GM15510 (cell line): ENCODE data around the gene KIF9.

Experiments
- POLR2A ChIP-seq: IDR thresholded peaks from 3 replicates; pipeline ENCODE4 v1.6.1; 2011; ENCODE audit warnings: borderline replicate concordance; ENCODE audit not compliant: insufficient read length; ENCODE audit errors: extremely low read depth

The KIF9 gene

DNA sequence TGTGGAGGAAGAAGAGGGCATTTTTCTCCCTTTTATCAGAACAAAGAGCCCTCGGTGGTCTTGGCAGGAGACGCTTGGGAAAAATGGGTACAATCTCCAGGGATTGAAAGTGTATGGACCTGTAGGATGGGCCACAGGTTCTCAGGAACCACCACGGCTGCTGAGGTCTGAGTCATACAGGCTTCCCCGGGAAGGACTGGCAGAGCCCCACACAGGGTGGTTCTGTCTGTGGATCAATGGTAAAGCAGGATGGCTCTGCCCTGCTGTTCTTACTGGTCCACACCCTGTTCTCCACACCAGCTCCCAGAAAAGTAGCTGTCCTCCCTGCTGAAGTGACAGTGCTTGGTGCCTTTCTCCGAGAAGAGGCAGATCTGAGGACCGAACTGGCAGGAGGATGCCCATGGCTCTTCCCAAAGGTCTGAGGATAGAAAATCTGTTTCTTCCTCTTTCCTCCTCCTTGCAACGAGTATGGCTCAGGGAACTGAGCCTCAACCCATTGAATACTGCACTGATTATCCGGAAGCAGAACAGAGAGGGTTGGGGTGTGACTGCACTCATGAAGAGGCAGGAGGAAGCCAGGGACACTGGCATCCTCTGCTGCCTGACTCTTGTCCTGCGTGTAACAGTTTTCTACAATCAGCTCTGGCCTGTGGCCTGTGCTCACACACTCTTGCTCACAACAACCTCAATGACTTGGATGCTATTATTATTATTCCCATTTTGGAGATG is 39.0 kb downstream of the KIF9 start:
- no peak for TF ChIP-seq POLR2A

DNA sequence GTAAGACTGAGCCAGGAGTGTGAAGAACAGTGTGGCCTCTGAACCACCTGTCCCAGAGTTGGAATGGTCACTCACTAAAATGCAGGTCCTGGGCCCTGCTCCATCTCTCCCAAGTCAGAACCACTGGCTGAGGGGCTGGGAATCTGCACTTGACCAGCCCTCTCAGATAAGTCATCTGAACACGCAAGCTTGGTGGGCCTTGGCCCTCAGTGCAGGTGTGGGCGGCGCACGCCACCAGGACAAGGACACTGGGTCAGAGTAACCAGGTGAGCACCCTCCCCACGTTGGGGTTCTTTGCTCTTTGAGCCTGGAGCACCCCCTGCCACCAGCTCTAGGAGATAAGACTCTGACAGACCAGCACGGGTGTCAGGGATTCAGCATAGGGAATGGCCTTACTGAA is 42.7 kb downstream of the KIF9 start:
- TF ChIP-seq POLR2A: no peak

DNA sequence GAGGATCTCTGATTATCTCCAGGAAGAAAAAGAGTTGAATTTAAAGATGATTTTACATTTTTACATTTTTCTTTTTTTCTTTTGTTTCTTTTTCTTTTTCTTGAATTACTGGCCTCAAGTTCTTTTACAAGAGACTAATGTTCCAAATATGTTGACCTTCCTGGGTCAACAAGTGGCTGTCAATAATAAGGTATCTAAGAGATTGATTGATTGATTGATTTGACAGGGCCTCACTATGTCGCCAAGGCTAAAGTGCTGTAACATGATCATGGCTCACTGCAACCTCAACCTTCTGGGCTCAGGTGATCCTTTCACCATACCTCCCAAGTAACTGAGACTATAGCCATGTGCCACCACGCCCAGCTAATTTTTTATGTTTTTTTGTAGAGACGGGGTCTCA is 44.6 kb downstream of the KIF9 start:
- no peak for TF ChIP-seq POLR2A

DNA sequence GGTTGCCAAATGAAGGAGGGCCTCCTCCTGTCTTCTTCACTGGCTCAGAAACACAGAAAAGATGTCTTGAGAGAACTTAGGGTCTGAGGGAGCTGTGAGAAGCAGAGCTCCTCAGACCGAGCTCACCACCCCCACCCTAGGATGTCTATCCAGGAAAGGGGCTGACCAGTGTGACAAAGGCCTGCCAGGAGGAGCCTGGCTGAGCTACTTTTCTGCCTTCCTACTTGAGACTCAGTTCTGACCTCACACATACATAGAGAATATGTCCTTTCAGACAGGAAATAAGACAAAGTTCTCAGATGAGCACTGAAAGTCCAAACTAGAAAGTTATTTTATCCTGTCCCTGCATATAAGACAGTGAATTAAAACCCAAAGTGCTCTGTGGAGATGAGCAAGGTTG is 54.5 kb downstream of the KIF9 start:
- no peak for TF ChIP-seq POLR2A

DNA sequence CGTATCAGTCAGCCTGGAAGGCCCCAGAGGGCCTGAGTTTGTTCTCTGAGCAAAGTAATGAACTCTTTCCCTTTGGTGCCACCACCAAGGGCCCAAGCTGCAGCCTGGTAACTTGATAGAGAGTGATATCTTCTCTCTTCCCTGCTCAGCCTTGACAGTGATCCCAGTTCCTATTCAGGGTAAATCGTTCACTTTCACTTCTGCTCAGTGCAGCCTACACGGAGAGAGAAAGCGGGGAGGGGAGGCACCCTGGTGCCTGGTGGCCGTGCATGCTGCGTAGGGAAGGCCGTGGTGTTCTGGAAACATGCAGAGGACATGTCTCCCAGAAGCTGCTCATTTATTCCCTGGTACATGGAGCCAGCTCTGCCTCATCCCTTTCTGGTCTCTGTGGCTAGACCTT is 54.9 kb downstream of the KIF9 start:
- TF ChIP-seq POLR2A: no peak

DNA sequence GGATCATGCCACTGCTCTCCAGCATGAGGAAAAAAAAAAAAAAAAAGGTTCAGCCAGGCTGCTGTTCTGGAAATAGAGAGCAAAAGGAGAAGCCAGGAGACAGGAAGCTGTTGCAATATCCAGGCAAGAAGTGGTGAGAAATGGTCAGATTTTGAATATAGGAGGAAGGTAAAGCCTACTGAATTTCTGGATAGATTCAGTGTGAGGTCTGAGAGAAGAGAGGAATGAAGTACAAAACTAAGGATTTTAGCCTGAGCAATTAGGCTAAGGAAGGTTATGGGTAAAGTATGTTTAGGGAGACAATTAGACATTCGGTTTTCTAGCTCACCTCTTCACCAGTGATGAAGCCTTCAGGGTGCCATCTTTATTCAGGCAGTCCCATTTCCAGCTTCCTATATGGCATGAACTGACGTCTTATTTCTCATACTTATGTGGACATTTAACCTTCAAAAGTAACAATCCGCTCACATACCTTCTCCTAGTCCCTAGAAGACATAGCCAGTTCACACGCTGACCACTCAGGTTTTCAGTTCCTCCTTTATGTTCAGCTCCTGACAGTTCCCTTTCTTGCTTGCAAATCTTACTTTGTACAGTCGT is 57.2 kb downstream of the KIF9 start:
- no peak for TF ChIP-seq POLR2A

DNA sequence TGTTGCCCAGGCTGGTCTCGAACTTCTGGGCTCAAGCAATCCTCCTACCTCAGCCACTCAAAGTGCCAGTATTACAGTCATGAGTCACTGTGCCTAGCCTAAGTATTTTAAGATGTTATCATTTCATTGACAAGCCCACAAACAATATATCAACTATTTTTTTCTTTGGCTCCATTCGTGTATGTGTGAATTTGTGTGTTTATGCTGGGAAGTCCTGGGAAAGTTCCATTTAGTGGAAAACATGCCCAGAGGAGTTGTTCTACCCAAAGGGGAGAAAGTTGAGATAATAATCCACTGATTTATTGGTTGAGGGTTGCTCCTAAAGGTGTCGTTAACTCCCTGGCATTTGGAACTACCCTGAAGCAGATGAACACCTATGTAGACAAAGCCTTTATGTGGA is 58.8 kb downstream of the KIF9 start:
- TF ChIP-seq POLR2A: no peak

DNA sequence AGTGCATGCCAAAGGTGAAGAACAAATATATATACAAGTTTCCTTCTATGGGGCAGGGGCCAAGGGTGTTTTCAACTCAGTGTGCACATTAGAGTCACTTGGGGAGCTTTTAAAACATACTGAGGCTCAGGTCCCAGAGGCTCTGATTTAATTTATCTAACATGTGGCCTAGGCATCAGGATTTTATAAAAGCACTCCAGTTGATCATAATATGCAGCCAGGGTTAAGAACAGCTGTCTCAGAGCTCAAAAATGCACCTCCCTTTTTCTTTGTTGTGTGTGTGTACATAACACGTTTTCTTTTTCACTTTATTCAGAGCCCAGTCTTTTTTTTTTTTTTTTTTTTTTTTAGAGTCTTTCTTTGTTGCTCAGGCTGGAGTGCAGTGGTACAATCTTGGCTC is 60.8 kb downstream of the KIF9 start:
- TF ChIP-seq POLR2A: no peak

DNA sequence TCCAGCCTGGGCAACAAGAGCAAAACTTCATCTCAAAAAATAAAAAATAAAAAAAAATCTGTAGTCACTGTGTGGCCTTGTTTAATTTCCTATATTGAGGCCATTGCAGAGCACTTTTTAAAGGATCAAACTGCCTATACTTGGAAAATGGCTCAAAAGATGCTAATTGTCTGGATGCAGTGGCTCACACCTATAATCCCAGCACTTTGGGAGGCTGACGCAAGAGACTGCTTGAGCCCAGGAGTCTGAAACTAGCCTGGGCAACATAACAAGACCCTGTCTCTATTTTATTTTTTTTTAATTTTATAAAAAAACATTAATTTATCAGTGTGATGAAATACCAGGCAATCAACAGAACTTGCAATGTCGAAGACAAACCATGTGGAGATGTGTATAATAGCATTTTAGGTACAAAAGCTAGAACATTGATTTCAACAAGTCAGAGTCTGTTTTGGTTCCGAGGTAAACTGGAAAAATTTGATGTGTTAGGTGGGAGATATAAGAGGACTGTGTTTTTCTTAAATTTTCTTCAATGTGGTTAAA is 71.7 kb downstream of the KIF9 start:
- TF ChIP-seq POLR2A: no peak

DNA sequence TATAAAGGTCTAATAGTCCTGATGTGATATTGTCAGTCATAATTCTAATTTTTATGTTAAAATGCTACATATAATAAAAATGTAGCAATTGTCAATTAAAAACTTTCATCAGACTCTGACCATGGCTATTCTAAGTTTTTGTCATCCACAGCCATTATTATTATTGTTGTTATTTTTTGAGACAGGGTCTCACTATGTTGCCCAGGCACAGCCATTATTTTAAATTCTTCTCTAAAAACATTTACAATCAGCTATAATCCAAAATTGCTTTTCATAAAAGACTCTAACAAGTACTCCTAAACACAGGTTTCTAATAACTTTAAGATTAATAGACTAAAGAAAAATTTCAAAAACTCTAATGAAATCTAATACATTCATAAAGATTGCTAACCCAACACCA is 77.7 kb downstream of the KIF9 start:
- no peak for TF ChIP-seq POLR2A

DNA sequence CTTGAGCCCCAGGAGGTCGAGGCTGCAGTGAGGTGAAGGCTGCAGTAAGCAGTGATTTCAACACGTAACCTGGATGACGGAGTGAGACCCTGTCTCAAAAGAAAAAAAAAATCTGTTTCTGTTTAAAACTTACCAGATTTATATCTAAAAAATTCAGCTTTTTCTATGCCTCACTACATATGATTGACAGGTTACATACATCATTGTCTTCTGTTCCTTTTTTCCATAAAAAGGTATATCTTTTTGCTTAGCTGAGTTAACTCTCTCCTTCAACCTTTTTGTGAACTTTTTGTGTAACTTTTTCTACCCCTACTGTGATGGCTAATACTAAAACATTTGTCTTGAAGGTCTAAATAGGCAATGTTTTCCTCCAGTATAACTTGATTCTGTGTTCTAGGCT is 80.1 kb downstream of the KIF9 start:
- TF ChIP-seq POLR2A: no peak

DNA sequence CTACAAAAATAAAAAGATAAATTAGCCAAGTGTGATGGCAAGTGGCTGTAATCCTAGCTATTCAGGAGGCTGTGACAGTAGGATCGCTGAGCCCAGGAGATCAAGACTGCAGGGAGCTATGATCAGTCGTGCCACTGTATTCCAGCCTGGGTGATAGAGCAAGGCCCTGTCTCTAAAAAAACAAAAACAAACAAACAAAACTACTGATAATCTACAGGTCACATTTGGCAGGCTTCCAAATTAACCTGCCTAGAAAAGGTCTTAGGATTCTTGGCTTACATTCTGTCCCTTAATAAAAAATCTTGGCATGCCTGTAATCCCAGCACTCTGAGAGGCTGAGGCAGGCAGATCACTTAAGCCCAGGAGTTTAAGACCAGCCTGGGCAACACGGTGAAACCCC is 85.3 kb downstream of the KIF9 start:
- no peak for TF ChIP-seq POLR2A

DNA sequence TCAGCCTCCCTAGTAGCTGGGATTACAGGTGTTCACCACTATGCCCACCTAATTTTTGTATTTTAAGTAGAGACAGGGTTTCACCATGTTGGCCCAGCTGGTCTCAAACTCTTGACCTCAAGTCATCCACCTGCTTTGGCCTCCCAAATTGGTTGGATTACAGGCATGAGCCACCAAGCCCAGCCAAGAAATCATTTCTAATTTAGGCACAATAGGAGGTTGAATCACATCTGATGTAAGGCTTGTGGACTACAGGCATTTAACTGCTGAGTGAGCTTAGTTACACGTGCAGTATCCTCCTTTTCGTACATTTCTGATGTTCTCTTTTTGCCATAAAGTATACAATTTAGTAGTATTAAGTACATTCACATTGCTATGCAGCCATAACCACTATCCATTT is 87.6 kb downstream of the KIF9 start:
- no peak for TF ChIP-seq POLR2A

DNA sequence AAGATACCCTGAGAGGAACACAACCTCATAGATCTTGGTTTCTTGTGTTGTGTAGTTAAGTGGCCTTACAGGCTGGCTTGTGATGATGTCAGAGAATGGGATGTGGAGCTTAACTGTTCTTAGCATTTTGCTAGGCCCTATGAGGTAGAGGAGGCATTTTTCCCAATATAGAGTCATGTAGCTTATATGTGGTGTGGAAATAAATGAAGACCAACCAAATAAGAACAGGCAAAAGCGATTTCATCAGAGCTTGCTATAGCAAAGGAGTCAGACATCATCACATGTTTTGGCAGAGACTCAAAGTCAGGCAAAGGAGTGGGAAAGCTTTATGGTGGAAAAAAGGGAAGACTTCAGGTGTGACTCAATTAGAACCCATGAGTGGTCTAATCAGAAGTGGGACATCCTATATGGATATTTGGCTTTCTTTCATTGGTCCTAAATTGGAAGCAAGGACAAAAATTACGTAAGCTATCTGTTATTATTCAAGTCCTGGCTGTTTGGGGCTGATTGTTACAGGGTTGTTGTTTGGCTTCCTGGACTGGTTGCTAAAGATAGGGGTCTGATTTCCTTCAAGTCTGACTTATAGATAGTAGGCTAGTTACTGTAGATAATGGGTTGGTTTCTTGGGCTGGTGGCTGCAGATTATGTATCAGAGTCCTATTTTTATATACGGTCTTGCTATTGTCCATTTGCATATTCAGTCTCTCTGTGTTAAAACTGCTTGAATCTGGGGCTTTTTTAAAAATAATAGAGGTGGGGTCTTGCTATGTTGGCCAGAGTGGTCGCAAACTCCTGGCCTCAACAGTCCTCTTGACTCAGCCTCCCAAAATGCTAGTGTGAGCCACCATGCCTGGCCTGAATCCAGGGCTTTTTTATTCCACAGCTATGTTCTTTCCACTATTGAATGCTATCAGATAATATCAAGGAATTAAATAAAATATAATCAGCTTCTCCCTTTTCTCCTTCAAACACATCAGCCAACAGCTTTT is 88.4 kb downstream of the KIF9 start:
- TF ChIP-seq POLR2A: no peak

DNA sequence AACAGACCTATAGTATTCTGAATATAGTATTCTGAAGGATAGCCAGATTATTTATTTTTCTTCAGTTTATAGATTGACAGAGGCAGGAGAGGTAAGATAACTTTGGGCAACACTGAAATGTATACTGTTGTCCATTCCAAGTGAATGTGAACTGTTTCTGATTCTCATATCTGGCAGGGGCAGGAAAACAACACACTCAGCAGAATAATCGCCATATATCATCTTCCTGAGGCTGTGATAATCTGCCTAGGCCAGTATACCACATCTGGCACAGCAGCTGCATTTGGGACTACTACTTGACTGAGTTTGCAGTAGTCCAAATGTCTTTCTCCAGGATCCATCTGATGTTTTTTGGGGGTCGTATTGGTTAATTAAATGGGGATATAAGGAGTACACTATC is 96.3 kb downstream of the KIF9 start:
- TF ChIP-seq POLR2A: no peak
